ENCODE measurements around the gene FXR1.

FXR1 gene

DNA sequence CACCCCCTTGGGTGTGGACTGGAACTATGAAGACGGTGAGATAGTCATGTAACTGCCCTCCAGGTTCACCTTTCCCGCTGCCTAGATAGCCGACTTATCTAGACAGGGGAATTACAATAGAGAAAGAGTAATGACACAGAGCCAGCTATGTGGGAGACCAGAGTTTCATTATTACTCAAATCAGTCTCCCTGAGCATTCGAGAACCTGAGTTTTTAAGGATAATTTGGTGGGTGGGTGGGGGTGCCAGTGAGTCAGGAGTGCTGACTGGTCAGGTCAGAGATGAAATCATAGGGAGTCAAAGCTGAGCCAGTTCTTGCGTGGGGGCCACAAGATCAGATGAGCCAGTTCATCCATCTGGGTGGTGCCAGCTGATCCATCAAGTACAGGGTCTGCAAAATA is 96.8 kb downstream of the FXR1 start:
- no peak for DNase-seq

DNA sequence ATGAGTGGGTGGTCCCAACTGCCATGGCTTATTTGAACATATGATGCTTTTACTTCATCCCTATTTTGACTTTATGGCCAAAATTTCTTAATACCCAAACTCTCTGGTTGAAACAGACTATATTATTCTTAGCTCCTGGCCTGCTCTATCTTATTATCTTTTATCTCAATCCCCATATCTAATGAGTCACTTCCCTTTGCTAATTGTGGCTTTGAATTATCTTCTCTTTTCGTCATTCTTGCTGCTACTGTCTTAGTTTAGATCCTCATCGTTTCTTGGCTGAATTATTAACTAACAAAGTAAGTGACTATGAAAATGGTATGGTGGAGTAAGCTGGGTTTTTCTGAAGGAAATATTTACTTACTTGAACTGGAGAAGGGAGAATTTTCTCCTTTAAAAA is 105.2 kb downstream of the FXR1 start:
- no peak for DNase-seq

DNA sequence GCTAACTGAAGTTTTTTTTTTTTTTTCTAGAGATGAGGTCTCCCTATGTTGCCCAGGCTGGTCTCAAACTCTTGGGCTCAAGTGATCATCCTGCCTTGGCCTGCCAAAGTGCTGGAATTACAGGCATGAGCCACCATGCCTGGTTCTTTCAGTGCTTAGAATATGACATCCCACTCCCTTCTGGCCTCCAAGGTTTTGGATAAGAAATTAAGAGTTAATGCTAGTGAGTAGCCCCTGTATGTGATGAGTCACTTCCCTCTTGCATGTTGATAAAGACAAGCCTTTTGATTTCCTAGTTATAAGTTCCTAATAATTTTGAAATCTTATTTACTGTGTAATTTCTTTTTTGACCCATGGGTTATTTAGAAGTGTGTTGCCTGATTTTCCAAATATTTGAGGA is 112.7 kb downstream of the FXR1 start:
- no peak for DNase-seq

DNA sequence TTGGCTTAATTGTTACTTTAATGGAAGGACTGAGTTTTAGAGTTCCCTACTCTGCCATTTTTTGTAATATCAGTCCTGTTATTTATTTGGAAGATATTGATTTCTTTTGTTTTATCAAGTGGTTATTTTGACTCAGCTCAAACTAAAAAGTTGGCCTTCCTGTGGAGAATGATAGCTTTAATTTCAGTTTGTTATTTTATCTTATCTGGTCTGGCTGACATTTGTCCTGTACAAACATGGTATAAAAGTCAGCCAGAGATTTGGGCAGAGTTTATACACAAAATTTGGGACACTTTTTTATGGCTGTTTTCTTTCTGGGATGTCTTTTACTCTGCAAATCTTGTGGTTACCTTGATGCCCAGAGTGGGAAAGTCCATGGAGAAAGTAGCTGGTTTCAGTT is 118.5 kb downstream of the FXR1 start:
- DNase-seq: no peak
